Hindlimb muscle (tissue), 1 donor: ENCODE data around the gene BET1L. TPM values are rescaled to one million over a fixed set of nuclear protein-coding genes. Genes with fewer than 3 reads are reported as not detected.
"Not testable (repeated sequence)": the region's sequence is repeated elsewhere in the genome, so short reads cannot be mapped to it uniquely, and the experiment has no call there.

Source experiments
- DNase-seq: peaks from one replicate; pipeline ENCODE4 v3.0.0-alpha.2; 2013
- polyA plus RNA-seq: library from polyadenylated mRNA; unstranded; fragments of 120-200 nt; gene quantifications from one replicate; pipeline ENCODE4 v1.2.1, GENCODE V29; 2013; ENCODE audit not compliant: insufficient read length

BET1L gene
- polyA plus RNA-seq, 1 donor: 35.6 TPM

GRCh38 chr11:227824-228379, 20.7 kb upstream of the BET1L start:
- DNase-seq: no peak

GRCh38 chr11:225734-226453, 18.7 kb upstream of the BET1L start:
- DNase-seq: no peak

GRCh38 chr11:224424-224823, 17.2 kb upstream of the BET1L start:
- no peak for DNase-seq

- no peak for DNase-seq
Observed at GRCh38 chr11:223884-224283, 16.7 kb upstream of the BET1L start.

- no peak for DNase-seq
Observed at GRCh38 chr11:223026-223789, 16.0 kb upstream of the BET1L start.

GRCh38 chr11:221998-222789, 15.0 kb upstream of the BET1L start:
- DNase-seq: no peak

- DNase-seq: no peak
Observed at GRCh38 chr11:221539-221938, 14.3 kb upstream of the BET1L start.

- DNase-seq: not testable (repeated sequence)
Observed at GRCh38 chr11:220641-221215, 13.5 kb upstream of the BET1L start.

- no peak for DNase-seq
Observed at GRCh38 chr11:218815-219593, 11.8 kb upstream of the BET1L start.

GRCh38 chr11:217704-218103, 10.5 kb upstream of the BET1L start:
- no peak for DNase-seq

GRCh38 chr11:216081-216974, 9.1 kb upstream of the BET1L start:
- no peak for DNase-seq

GRCh38 chr11:215581-216037, 8.4 kb upstream of the BET1L start:
- DNase-seq: no peak

GRCh38 chr11:214083-214482, 6.9 kb upstream of the BET1L start:
- no peak for DNase-seq

GRCh38 chr11:213111-213510, 5.9 kb upstream of the BET1L start:
- no peak for DNase-seq

GRCh38 chr11:212150-213100, 5.2 kb upstream of the BET1L start:
- DNase-seq: no peak

GRCh38 chr11:211741-212140, 4.5 kb upstream of the BET1L start:
- DNase-seq: no peak

GRCh38 chr11:211295-211694, 4.1 kb upstream of the BET1L start:
- DNase-seq: no peak

GRCh38 chr11:210803-211180, 3.6 kb upstream of the BET1L start:
- DNase-seq: no peak

GRCh38 chr11:210122-210802, 3.1 kb upstream of the BET1L start:
- DNase-seq: no peak
